ENCODE results near the gene STAP2. TPM values are rescaled to one million over a fixed set of nuclear protein-coding genes. Genes with fewer than 3 reads are reported as not detected.

Gene STAP2
- total RNA-seq, 1 donor from 2014 or later = 66.2 TPM

DNA sequence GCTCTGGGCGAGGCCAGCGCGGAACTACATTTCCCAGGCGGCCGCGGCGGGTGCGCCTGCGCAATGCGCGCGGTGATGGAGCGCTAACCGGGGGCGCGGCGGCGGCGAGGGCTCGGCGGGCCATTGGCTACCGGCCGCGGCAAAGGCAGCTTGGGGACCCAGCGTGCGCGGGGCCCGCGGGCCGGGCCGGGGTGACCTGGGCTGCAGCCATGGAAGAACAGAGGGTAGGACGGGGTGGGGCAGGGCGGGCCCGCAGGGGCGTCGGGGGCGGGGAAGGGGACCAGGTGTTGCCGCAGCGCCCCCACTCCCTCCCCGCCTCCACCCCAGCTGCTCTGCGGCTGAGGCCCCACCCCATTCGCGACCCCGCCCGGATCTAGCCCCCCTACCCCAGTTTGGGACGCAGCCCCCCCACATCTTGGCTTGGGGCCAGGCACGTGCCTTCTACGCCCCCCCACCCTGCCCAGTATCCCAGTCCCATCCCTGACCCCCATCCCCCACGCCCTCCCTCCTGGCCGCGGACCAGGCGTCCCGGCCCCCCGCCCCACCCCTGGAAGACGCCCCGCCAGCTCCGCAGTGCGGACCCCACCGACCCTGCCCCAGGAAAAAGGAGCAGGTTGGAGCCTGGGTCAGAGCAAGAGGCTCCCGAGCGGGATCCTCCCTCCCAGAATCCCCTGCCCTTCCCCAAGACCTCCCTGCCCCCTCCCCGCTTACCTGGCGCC is 33.9 kb downstream of the STAP2 start, which contains the start of gene FSD1:
Gene FSD1 (plus strand): TSS at position 61 of the 719 bp plus-strand sequence. CDS start 149 bp downstream, at position 210.
- H3K9me3 Mint-ChIP-seq (ENCODE audit: unreplicated experiment) = no peaks in the 10 kb centered on the region
- H3K27me3 Mint-ChIP-seq (ENCODE audit: unreplicated experiment) = peaks cover 4% of the 10 kb centered on the region
- no peak within 1 kb of the TSS for H3K27ac Mint-ChIP-seq (ENCODE audit: unreplicated experiment)
- DNase-seq (ENCODE audit: low spot score) = peak; percentile 78
- H3K4me1 Mint-ChIP-seq (ENCODE audit: unreplicated experiment) = no peaks in the 10 kb centered on the region
- H3K4me3 Mint-ChIP-seq (ENCODE audit: unreplicated experiment) = peak within 1 kb of the TSS; percentile 80
- TF ChIP-seq, protein P1, sequence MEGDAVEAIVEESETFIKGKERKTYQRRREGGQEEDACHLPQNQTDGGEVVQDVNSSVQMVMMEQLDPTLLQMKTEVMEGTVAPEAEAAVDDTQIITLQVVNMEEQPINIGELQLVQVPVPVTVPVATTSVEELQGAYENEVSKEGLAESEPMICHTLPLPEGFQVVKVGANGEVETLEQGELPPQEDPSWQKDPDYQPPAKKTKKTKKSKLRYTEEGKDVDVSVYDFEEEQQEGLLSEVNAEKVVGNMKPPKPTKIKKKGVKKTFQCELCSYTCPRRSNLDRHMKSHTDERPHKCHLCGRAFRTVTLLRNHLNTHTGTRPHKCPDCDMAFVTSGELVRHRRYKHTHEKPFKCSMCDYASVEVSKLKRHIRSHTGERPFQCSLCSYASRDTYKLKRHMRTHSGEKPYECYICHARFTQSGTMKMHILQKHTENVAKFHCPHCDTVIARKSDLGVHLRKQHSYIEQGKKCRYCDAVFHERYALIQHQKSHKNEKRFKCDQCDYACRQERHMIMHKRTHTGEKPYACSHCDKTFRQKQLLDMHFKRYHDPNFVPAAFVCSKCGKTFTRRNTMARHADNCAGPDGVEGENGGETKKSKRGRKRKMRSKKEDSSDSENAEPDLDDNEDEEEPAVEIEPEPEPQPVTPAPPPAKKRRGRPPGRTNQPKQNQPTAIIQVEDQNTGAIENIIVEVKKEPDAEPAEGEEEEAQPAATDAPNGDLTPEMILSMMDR (IDR thresholded peaks at IDR 0.05; ENCODE audit: unreplicated experiment) = no peak
- peaks cover 4% of the 10 kb centered on the region for H3K36me3 Mint-ChIP-seq (ENCODE audit: low read depth, unreplicated experiment)

DNA sequence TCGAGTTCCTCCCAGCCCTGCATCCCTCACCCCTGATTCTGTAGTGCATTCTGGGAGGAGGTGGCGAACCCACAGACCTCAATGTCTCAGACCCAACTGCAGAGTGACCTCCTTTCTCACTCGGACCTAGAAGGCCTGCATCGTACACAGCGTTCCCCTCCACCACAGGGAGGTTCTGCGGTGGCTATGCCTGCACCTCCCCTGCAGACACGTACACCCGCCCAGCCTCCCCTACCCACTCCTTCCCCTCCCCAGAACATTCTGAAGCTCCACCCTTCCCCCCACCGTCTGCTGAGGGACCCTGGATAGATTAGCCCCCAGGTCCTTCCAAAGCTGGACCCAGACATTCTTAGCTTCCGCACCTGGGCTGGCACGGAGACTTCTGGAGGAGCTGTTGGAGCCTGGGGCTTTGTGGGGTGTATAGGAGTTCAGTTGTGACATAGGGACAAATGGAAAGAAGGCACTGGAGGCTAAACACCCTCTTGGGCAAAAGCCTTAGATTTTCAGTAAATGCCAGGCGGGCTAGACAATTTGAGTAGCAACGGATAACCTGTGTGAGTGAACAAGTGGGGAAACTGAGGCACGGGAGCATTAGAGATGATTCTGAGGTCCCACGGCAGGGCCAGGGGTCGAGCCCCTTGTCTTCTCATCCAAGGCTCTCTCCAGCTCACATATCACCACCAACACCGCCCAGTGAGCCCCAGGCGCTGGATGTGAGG is 34.6 kb downstream of the STAP2 start:
- Mint-ChIP-seq H3K27ac (ENCODE audit: unreplicated experiment) (no peak overlapping the region), H3K4me1 (ENCODE audit: unreplicated experiment) (no peaks in the 10 kb centered on the region), H3K36me3 (ENCODE audit: low read depth, unreplicated experiment) (peaks cover 4% of the 10 kb centered on the region), H3K27me3 (ENCODE audit: unreplicated experiment) (peaks cover 4% of the 10 kb centered on the region), H3K4me3 (ENCODE audit: unreplicated experiment) (peak overlapping the region; percentile 80), H3K9me3 (ENCODE audit: unreplicated experiment) (no peaks in the 10 kb centered on the region)
- TF ChIP-seq, protein P1 (IDR thresholded peaks at IDR 0.05; ENCODE audit: unreplicated experiment) = no peak
- DNase-seq (ENCODE audit: low spot score) = no peak

DNA sequence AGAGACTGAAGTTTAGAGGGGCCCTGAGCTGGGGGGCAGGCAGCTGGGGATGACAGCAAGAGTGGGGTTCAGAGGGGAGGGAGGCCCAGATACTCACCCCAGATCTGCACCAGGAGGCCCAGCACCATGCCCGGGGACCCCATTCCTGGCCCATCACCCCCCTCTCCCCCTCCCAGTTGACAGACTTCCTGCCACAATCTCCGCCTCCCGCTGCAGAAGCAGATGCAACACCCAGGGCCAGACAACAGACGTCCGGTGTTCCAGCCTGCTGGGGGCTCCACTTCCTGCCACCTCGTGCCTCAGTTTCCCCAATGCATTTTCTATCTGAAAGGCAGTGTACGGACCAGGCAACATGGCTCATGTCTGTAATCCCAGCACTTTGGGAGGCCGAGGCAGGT is 36.4 kb downstream of the STAP2 start, which contains the start of gene TMIGD2:
Gene TMIGD2 (minus strand): TSS at position 147 of the 398 bp plus-strand sequence. CDS start 4 bp downstream, at position 143.
- H3K4me1 Mint-ChIP-seq (ENCODE audit: unreplicated experiment) = no peaks in the 10 kb centered on the region
- peaks cover 4% of the 10 kb centered on the region for H3K27me3 Mint-ChIP-seq (ENCODE audit: unreplicated experiment)
- TF ChIP-seq, protein P1 (IDR thresholded peaks at IDR 0.05; ENCODE audit: unreplicated experiment) = no peak

DNA sequence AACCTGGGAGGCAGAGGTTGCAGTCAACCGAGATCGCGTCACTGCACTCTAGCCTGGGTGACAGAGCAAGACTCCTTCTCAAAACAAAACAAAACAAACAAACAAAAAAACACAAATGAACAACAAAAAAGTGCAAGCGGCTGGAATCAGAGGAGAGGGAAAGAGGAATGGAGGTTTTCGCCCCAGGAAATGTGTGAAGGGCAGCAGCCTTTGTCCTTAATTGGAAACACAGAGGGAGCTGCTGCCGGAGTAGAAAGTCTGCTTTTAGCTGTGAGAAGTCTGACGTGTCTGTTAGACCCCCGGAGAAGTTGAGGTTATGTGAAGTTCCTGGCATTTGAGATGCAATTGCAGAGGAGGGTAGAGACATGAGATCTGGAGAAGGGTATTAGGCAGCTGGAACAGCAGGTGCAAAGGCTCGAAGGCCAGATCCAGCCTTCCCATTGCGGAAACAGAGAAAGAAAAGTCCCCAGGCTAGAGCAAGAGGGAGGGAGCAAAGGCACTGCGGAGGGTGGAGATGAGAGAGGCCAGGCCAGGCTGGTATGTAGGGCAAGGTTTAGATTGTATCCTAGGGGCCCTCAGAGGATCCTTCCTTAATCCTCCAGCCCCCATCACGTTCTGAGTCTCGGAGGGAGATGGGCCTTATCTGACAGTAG is 36.9 kb downstream of the STAP2 start:
- Mint-ChIP-seq H3K27me3 (ENCODE audit: unreplicated experiment) (peaks cover 4% of the 10 kb centered on the region), H3K9me3 (ENCODE audit: unreplicated experiment) (no peaks in the 10 kb centered on the region), H3K4me3 (ENCODE audit: unreplicated experiment) (no peak overlapping the region), H3K36me3 (ENCODE audit: low read depth, unreplicated experiment) (peaks cover 3% of the 10 kb centered on the region), H3K27ac (ENCODE audit: unreplicated experiment) (no peak overlapping the region), H3K4me1 (ENCODE audit: unreplicated experiment) (no peaks in the 10 kb centered on the region)
- DNase-seq (ENCODE audit: low spot score) = no peak
- TF ChIP-seq, protein P1 (IDR thresholded peaks at IDR 0.05; ENCODE audit: unreplicated experiment) = no peak

More for the DNA sequence above, 36.4 kb downstream of the STAP2 start, which contains the start of gene TMIGD2:
- Mint-ChIP-seq H3K36me3 (ENCODE audit: low read depth, unreplicated experiment) (peaks cover 4% of the 10 kb centered on the region), H3K4me3 (ENCODE audit: unreplicated experiment) (no peak within 1 kb of the TSS), H3K27ac (ENCODE audit: unreplicated experiment) (no peak within 1 kb of the TSS), H3K9me3 (ENCODE audit: unreplicated experiment) (no peaks in the 10 kb centered on the region)
- DNase-seq (ENCODE audit: low spot score) = no peak

Measured in endothelial cell (in vitro differentiated cells).